Measurements from ENCODE around the gene ADARB2.

ADARB2 gene

DNA sequence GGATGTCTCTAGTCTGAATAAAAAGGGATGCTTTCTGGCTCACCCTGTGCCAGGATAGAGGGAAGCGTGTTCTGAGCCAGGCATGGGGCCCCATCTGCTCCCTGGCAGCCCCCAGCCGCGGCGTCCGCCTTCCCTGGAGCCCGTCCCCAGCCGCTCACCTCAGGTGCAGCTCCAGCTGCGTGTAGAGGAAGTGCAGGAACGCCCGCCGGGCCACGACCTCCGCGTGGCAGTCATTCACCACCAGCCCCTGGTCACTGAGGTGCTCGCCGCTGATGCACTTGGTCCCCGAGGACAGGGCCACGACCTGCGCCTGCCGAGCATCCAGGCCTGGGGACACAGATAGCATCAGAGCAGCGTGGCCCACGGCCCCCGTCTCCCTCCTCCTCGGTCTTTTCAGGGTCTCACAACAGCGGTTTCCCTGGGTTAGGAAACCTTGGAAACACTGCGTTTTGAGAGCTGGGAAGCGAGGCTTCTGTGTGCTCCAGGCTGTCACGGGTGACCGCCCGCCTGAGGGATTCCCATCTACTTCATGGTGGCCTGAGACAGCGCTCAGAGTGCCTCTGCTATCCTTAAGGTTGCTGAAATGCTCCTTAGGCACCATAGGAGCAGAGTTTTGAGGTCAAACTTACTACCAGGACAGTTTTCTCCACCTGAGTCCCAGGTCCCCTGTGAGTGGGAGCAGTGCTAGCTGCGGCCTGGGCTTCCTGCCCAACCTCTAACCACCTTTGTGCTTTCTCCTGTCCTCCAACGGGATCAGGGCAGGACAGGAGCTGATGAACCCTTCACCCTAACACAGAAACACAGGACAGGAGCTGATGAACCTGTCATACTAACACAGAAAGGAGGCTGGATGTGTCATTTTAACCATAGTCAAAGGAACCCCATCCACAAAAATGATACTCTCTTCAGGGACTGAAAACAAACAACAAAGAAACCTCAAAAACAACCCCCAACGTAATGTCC is 495.1 kb downstream of the ADARB2 start:
- TF ChIP-seq, protein P1, sequence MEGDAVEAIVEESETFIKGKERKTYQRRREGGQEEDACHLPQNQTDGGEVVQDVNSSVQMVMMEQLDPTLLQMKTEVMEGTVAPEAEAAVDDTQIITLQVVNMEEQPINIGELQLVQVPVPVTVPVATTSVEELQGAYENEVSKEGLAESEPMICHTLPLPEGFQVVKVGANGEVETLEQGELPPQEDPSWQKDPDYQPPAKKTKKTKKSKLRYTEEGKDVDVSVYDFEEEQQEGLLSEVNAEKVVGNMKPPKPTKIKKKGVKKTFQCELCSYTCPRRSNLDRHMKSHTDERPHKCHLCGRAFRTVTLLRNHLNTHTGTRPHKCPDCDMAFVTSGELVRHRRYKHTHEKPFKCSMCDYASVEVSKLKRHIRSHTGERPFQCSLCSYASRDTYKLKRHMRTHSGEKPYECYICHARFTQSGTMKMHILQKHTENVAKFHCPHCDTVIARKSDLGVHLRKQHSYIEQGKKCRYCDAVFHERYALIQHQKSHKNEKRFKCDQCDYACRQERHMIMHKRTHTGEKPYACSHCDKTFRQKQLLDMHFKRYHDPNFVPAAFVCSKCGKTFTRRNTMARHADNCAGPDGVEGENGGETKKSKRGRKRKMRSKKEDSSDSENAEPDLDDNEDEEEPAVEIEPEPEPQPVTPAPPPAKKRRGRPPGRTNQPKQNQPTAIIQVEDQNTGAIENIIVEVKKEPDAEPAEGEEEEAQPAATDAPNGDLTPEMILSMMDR (IDR thresholded peaks at IDR 0.05), result no peak
- TF ChIP-seq ZFX (IDR thresholded peaks at IDR 0.05; ENCODE audit: borderline replicate concordance), result no peak
- no peak overlapping the region for H3K27ac ChIP-seq

DNA sequence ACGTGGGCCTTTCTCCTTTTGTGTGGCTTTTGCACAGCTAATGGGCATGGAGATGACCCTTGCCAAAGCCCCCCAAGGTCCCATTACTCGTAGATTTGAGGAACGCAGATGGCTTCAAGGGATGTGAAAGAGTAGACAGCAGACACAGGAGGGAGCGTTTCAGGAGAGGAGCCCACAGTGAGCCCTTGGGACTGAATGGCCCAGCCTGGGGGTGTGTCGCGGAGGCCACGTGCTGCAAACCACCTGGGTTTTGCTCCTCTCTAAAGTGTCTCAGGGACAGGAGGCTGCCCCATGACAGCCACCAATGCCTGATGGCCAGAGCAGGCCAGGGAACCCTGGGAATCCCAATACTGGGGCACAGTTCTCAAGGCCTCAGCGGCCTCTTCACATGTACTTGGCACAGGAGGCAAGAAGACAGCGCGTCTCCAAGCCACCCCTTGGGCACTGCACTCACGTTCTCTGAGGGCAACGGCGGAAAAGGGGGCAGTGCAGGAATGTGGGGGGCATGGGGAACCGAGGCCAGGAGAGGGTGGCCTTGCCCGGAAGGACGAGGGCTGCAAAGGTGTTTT is 495.9 kb downstream of the ADARB2 start:
- H3K27ac ChIP-seq, result no peak overlapping the region
- TF ChIP-seq, protein P1 (IDR thresholded peaks at IDR 0.05), result no peak
- no peak for TF ChIP-seq ZFX (IDR thresholded peaks at IDR 0.05; ENCODE audit: borderline replicate concordance)

DNA sequence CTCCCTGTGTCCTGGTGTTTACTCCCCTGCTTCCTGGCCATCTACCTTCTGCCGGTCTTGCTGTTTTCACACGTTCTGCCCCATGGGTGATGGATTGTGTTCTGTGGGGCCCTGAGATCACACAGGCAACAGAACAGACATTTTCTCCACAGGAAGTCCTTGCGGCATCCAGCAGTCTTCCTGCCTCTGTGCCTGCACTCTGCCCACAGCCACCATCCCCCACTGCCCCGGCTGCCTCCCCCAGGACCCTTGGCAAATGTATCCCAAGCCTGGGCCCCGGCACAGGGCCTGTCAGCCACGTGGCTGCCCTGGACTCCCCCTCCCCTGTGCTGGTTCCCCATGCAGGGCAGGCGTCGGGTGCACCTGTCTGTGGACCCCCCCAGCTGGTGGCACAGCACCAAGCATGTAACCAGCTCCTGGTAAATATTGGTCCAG is 497.0 kb downstream of the ADARB2 start:
- no peak for TF ChIP-seq ZFX (IDR thresholded peaks at IDR 0.05; ENCODE audit: borderline replicate concordance)
- TF ChIP-seq, protein P1 (IDR thresholded peaks at IDR 0.05), result no peak
- H3K27ac ChIP-seq, result no peak overlapping the region

DNA sequence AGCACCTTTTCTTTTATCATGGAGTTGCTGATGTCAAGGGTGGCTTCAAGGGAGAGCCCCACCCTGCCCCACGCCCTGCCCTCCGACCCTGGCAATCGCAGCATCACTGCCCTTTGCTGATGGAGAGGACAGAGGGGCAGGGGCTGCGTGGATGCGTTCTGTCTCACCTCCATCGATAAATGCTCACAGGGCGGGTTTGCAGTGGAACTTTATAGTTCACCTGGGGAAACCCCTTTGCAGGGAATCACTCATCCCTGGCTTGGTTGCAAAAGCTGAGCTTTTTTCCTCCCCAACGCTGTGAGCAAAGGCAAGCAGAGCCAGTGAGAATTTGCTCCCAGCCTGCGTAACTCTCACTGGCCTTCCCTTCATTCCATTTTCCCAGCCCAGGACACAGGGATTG is 504.3 kb downstream of the ADARB2 start:
- TF ChIP-seq, protein P1 (IDR thresholded peaks at IDR 0.05), result no peak
- TF ChIP-seq ZFX (IDR thresholded peaks at IDR 0.05; ENCODE audit: borderline replicate concordance), result no peak

DNA sequence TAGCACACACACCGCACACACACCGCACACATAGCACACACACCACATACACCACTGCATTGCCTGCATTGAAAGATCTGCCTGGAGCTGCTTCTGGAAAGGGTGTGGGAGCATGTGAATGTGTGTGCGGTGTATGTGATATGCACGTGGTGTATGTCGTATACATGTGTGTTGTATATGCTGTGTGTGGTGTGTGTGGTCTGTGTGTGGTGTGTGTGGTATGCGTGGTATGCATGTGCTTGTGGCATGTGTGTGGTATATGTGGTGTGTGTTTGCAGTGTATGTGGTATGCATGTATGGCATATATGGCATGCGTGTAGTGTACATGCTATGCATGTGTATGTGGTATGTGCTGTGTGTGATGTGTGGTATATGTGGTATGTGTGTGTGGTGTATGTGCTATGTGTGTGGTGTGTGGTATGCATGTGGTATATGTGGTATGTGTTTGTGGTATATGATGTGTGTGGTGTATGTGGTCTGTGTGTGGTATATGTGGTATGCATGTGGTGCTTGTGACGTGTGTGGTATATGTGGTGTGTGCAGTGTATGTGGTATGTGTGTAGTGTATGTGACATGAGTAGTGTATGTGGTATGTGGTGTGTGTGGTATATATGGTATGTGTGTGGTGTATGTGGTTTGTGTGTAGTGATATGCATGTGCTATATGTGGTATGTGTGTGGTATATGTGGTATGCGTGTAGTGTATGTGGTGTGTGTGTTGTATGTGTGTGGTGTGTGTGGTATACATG is 505.0 kb downstream of the ADARB2 start:
- TF ChIP-seq, protein P1 (IDR thresholded peaks at IDR 0.05), result no peak
- no peak for TF ChIP-seq ZFX (IDR thresholded peaks at IDR 0.05; ENCODE audit: borderline replicate concordance)
- no peak overlapping the region for H3K27ac ChIP-seq

More for the DNA sequence above, 504.3 kb downstream of the ADARB2 start:
- H3K27ac ChIP-seq, result no peak overlapping the region

DNA sequence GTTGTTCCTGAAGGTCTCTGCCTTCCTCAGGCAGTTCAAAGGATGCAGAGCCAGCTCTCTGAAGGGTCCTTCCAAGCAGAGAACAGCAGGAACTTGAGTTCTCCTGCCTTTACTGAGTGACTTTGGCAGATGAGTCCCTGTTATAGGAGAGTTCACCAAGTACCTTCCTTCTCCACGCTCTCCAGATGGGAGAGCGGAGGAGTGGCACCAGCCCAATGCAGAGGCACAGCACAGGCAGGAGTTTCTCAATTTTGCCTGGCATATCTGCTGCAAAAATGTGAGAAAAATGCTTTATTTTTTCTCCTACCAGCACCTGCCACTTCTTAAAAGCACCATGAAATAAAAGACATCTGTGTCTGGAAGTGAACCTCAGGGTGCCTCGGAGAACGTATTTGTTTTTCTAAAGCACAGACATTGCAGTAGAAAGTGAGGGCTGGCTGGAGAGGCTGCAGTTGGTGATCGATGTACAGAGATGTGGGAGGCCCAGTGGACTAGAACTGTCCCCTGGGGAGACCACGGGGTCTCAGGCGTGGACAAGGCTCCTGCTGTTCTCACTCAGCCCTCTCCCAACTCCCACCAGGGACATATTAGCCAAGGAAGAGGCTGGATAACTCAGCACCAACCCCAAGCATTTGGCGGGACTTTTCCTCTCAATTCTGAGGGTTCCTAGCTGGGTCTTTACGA is 506.6 kb downstream of the ADARB2 start:
- no peak overlapping the region for H3K27ac ChIP-seq
- TF ChIP-seq, protein P1 (IDR thresholded peaks at IDR 0.05), result no peak
- TF ChIP-seq ZFX (IDR thresholded peaks at IDR 0.05; ENCODE audit: borderline replicate concordance), result no peak
